ENCODE measurements around the gene C5.

DNA sequence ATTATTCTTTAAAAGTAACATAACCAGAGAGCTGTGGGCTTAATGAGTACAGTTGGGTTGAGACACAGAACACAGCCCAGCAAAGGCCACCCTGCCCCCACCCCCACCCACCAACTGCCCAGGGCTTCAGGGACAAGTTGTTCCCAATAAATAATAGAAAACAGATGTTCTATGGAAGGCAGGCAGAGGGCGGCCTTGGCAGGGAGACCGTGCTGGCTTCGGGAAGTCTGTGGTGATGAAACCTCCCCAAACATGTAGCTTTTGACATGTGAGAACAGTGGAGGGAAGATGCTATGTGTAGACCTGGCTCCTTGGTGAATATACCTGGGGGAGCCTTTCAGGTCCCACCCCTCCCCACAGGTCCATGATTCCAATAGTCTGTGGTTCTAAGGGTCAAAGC lies 133.5 kb downstream of the C5 start:
- TF ChIP-seq, protein P1, sequence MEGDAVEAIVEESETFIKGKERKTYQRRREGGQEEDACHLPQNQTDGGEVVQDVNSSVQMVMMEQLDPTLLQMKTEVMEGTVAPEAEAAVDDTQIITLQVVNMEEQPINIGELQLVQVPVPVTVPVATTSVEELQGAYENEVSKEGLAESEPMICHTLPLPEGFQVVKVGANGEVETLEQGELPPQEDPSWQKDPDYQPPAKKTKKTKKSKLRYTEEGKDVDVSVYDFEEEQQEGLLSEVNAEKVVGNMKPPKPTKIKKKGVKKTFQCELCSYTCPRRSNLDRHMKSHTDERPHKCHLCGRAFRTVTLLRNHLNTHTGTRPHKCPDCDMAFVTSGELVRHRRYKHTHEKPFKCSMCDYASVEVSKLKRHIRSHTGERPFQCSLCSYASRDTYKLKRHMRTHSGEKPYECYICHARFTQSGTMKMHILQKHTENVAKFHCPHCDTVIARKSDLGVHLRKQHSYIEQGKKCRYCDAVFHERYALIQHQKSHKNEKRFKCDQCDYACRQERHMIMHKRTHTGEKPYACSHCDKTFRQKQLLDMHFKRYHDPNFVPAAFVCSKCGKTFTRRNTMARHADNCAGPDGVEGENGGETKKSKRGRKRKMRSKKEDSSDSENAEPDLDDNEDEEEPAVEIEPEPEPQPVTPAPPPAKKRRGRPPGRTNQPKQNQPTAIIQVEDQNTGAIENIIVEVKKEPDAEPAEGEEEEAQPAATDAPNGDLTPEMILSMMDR (IDR thresholded peaks at IDR 0.05): peak in 1 of 2 donors; percentile 11
- TF ChIP-seq EP300 (IDR thresholded peaks at IDR 0.05): no peak
- no peak for TF ChIP-seq POLR2A (IDR thresholded peaks at IDR 0.05)
- peak in 1 of 3 donors; percentile 88 for TF ChIP-seq POLR2AphosphoS5 (IDR thresholded peaks at IDR 0.05)
